HUES64 (cell line): ENCODE measurements around the gene RNASEH1.
"Not testable (repeated sequence)": the region's sequence is repeated elsewhere in the genome, so short reads cannot be mapped to it uniquely, and the experiment has no call there.

Source experiments
- H3K27ac ChIP-seq: 2 replicates; pipeline ENCODE4 v1.7.0; 2013; ENCODE audit warnings: low read depth, low read length, inconsistent platforms
- H3K27me3 ChIP-seq: 2 replicates; pipeline ENCODE4 v1.6.1; 2013; ENCODE audit warnings: mild to moderate bottlenecking, low read length; ENCODE audit not compliant: insufficient read depth
- H3K36me3 ChIP-seq: 2 replicates; pipeline ENCODE4 v1.6.1; 2013; ENCODE audit warnings: mild to moderate bottlenecking, low read length; ENCODE audit not compliant: insufficient read depth
- H3K4me1 ChIP-seq: 2 replicates; pipeline ENCODE4 v1.6.1; 2013; ENCODE audit warnings: mild to moderate bottlenecking, low read length, moderate library complexity; ENCODE audit not compliant: insufficient read depth
- H3K4me3 ChIP-seq: 2 replicates; pipeline ENCODE4 v1.5.1; 2013; ENCODE audit warnings: mild to moderate bottlenecking, low read length, moderate library complexity
- H3K9ac ChIP-seq: 2 replicates; pipeline ENCODE4 v1.6.1; 2013; ENCODE audit warnings: mild to moderate bottlenecking, low read depth, low read length
- H3K9me3 ChIP-seq: 2 replicates; pipeline ENCODE4 v1.6.1; 2013; ENCODE audit warnings: low read depth, low read length; ENCODE audit not compliant: insufficient read depth
- WGBS: fragments of 150-250, 120-280 bp; methylation state at CpG from one replicate; pipeline ENCODE4 v1.1.7; 2013; ENCODE audit warnings: missing lambda C conversion rate; 5-methylcytosine and 5-hydroxymethylcytosine counted together

The RNASEH1 gene

DNA sequence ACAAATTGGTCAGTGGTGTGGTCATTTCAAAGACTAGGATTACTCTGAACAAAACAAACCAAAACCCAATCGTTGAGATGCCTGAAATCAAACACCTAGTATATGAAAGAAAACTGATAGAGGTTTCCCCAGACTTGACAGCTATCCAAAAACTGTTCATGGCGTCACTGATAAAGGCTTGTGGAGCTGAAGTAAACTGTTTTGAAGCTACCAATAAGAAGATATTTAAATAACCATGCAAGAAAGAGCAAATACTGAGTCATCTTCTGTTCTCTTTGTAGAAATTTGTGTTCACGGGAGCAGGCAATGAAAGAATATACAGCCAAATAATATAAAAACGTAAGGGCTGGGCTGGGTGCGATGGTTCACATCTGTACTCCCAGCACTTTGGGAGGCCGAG is 29.3 kb upstream of the RNASEH1 start:
- no peak overlapping the region for H3K27ac ChIP-seq
- H3K27me3 ChIP-seq = no peaks in the 10 kb centered on the region
- 93% methylated on average over 6 of the region's 6 CpGs for WGBS

DNA sequence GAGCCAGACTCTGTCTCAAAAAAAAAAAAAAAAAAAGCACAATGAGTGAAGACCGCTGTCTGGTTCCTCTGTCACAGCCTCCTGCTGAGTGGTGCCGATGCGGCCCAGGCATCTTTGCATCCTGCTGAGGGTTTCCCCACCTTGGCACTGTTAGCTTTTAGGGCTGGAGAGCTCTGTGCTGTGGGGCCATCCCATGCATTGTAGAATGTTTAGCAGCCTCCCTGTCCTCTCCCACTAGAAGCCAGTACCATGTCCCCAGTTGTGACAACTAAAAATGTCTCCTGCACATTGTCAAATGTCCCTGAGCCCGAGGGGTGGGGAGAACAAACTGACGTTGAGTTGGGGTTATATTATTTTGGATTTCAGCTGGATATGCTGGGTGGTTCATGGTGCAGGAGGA is 28.9 kb upstream of the RNASEH1 start:
- Histone ChIP-seq H3K27ac (no peak overlapping the region), H3K36me3 (peaks cover 30% of the 10 kb centered on the region), H3K27me3 (no peaks in the 10 kb centered on the region), H3K4me1 (no peaks in the 10 kb centered on the region), H3K4me3 (no peak overlapping the region), H3K9me3 (no peaks in the 10 kb centered on the region), H3K9ac (no peak overlapping the region)
- WGBS = 84% methylated on average over 5 of the region's 5 CpGs

More for the DNA sequence above, 29.3 kb upstream of the RNASEH1 start:
- Histone ChIP-seq H3K4me1 (no peaks in the 10 kb centered on the region), H3K9me3 (no peaks in the 10 kb centered on the region), H3K4me3 (no peak overlapping the region), H3K9ac (no peak overlapping the region), H3K36me3 (peaks cover 26% of the 10 kb centered on the region)

- Histone ChIP-seq H3K9me3 (no peaks in the 10 kb centered on the region), H3K27me3 (no peaks in the 10 kb centered on the region), H3K9ac (no peak overlapping the region), H3K36me3 (peaks cover 38% of the 10 kb centered on the region), H3K4me3 (no peak overlapping the region), H3K27ac (no peak overlapping the region), H3K4me1 (no peaks in the 10 kb centered on the region)
- 95% methylated on average over 16 of the region's 16 CpGs for WGBS
These were observed 28.1 kb upstream of the RNASEH1 start for GRCh38 chr2:3586220-3586619.

GRCh38 chr2:3585261-3586109 is 27.4 kb upstream of the RNASEH1 start:
- Histone ChIP-seq H3K4me3 (no peak overlapping the region), H3K9ac (no peak overlapping the region), H3K27ac (no peak overlapping the region), H3K36me3 (peaks cover 46% of the 10 kb centered on the region), H3K9me3 (no peaks in the 10 kb centered on the region), H3K4me1 (no peaks in the 10 kb centered on the region), H3K27me3 (no peaks in the 10 kb centered on the region)
- WGBS = 91% methylated on average over 29 of the region's 29 CpGs

DNA sequence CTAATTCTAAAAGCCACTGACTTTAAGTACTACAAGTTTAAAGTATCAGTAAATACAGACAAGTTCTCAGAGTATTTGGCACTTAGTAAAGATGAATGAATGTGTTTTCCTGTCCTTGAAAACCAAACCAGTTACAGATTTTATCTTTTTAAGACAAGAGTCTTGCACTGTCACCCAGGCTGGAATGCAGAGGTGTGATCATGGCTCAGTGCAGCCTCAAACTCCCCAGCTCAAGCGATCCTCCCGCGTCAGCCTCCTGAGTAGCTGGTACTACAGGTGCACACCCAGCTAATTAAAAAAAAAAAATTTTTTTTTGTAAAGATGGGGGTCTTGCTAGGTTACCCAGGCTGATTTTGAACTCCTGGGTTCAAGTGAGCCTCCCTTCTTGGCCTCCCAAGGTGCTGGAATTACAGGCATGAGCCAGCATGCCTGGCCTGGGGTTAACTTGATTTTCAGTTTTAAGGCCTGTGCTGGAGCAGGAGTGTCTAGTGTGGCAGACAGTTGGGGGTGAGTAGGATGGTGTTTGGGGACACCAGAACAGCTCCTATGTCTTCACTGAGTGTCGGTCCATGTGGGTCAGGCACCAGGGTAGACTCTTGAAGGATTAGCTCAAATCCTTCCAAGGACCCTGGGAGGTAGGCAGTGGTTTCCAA is 26.6 kb upstream of the RNASEH1 start:
- H3K4me1 ChIP-seq = no peaks in the 10 kb centered on the region
- WGBS = 62% methylated on average over 3 of the region's 4 CpGs
- peaks cover 53% of the 10 kb centered on the region for H3K36me3 ChIP-seq
- H3K4me3 ChIP-seq = no peak overlapping the region
- no peak overlapping the region for H3K9ac ChIP-seq
- H3K9me3 ChIP-seq = no peaks in the 10 kb centered on the region
- no peaks in the 10 kb centered on the region for H3K27me3 ChIP-seq
- H3K27ac ChIP-seq = no peak overlapping the region

DNA sequence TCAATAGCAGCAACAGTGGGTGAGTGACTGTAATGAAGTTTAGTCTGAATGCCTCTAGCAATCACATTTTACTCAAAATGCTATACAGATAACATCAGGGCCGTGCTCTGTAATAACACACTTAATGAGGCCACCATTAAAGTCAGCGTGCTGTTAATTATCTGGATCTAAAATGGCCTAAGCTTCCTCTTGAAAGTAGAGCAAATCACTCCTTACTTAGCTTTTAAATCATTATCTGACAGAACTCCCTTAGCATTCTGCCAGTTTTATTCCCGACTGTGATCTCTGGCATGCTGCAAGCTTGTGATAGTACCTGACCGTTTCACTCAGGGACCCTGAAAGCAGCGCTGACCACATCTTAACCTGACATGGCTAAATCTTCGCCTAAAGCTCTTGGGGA is 25.9 kb upstream of the RNASEH1 start:
- H3K9me3 ChIP-seq = no peaks in the 10 kb centered on the region
- H3K4me3 ChIP-seq = no peak overlapping the region
- H3K27ac ChIP-seq = no peak overlapping the region
- H3K27me3 ChIP-seq = no peaks in the 10 kb centered on the region
- H3K4me1 ChIP-seq = no peaks in the 10 kb centered on the region
- WGBS = 93% methylated on average over 6 of the region's 6 CpGs
- H3K36me3 ChIP-seq = peaks cover 60% of the 10 kb centered on the region
- no peak overlapping the region for H3K9ac ChIP-seq

GRCh38 chr2:3581367-3582262 is 23.5 kb upstream of the RNASEH1 start:
- H3K4me3 ChIP-seq = no peak overlapping the region
- no peak overlapping the region for H3K9ac ChIP-seq
- no peaks in the 10 kb centered on the region for H3K9me3 ChIP-seq
- no peak overlapping the region; the same call in 1 of the 2 replicates for H3K27ac ChIP-seq
- 87% methylated on average over 11 of the region's 13 CpGs for WGBS
- H3K36me3 ChIP-seq = peaks cover 84% of the 10 kb centered on the region
- H3K4me1 ChIP-seq = peaks cover 9% of the 10 kb centered on the region; the same call in 1 of the 2 replicates
- no peaks in the 10 kb centered on the region for H3K27me3 ChIP-seq

DNA sequence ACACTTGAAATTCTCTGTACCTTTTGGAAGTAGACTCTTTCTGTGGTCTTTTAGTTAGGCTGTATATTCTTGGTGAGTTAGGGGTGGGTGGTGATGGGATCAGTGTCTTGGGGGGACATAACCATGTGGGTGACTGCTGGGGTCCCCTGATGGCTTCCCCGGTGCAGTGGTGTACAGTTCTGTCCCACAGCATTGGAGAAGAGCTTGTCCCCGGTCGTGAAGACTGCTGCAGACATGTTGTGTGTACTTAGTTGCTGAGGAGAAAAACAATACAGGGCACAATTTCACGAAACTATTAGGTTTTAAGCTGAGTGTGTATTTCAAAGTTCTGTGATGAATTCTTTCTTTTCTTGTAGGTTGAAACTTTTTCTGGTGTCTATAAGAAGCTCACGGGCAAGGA is 22.3 kb upstream of the RNASEH1 start:
- 94% methylated on average over 4 of the region's 5 CpGs for WGBS
- no peak overlapping the region for H3K9ac ChIP-seq
- H3K27me3 ChIP-seq = no peaks in the 10 kb centered on the region
- H3K27ac ChIP-seq = no peak overlapping the region
- H3K9me3 ChIP-seq = no peaks in the 10 kb centered on the region
- no peak overlapping the region for H3K4me3 ChIP-seq
- H3K4me1 ChIP-seq = peaks cover 11% of the 10 kb centered on the region; the same call in 1 of the 2 replicates
- H3K36me3 ChIP-seq = peaks cover 94% of the 10 kb centered on the region

- Histone ChIP-seq H3K27ac (no peak overlapping the region), H3K9ac (0 out of 2 replicates have a peak overlapping the region, but pooled peaks have one; percentile 11), H3K4me3 (peak overlapping the region; percentile 98; the same call in 1 of the 2 replicates), H3K9me3 (no peaks in the 10 kb centered on the region), H3K27me3 (no peaks in the 10 kb centered on the region), H3K36me3 (peaks cover 84% of the 10 kb centered on the region), H3K4me1 (peaks cover 11% of the 10 kb centered on the region; the same call in 1 of the 2 replicates)
- 94% methylated on average over 5 of the region's 5 CpGs for WGBS
These were observed 20.9 kb upstream of the RNASEH1 start for GRCh38 chr2:3578987-3579386.

GRCh38 chr2:3576263-3576630 is 18.1 kb upstream of the RNASEH1 start:
- WGBS = 84% methylated on average over 10 of the region's 10 CpGs
- Histone ChIP-seq H3K9ac (peak overlapping the region; percentile 98), H3K36me3 (peaks cover 56% of the 10 kb centered on the region), H3K4me3 (peak overlapping the region; percentile 98), H3K4me1 (peaks cover 11% of the 10 kb centered on the region; the same call in 1 of the 2 replicates), H3K27ac (peak overlapping the region; percentile 93)
- not testable (repeated sequence) for H3K27me3 ChIP-seq, H3K9me3 ChIP-seq
